ENCODE results near the gene C15orf62. TPM values are rescaled to one million over a fixed set of nuclear protein-coding genes. Genes with fewer than 3 reads are reported as not detected.

Gene C15orf62
- polyA plus RNA-seq, 1 experiment: 0.05 TPM

DNA sequence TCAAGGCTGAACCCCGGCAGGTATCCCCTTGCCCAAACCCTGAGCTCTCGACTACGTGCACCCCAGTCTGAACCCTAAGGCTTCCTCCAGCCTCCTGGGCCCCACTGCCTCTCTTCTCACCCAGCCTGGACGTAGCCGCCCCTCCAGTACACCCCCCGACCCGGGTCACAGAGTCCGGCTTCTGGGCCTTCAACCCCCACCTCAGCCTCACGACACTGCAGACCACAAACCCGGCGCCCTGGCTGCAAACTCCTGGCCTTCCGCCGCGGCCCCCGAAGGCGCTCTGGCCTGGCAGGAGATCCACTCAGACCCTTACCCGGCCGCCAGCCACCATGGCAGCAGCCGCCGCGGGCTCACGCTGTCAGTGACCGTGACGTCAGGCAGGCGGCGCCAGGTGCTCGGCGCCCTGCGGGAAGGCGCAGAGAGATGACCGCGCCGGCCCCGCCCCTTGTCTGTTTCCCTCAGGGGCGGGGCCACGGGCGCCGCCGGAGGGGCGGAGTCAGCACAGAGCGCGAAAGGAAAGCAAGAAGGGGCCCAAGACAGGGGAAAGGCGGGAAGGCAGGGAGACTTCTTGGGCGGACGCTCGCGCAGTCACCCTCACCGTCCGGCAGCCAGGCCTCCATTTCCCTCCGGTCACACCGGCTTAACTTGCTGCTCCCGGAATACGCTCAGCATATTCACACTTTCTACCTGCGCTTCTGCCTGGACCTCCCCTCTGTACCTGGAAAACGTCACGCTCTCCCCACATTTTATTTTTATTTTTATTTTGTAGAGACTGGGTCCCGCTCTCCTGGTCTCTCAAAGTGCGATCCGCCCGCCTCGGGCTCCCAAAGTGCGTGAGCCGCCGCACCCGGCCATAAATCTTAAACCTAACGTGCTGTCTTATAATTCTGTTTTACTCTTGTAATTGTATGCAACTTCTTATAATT is 14.6 kb upstream of the C15orf62 start, which contains the start of gene RMDN3:
Gene RMDN3 (minus strand): TSS at position 372 of the 929 bp plus-strand sequence. CDS start 471 bp downstream, outside the sequence.
- H3K9me3 ChIP-seq (ENCODE audit: control insufficient read depth, insufficient read depth, low read length): no peaks in the 10 kb centered on the region; the same call in 1 of the 2 replicates
- TF ChIP-seq, protein P1, sequence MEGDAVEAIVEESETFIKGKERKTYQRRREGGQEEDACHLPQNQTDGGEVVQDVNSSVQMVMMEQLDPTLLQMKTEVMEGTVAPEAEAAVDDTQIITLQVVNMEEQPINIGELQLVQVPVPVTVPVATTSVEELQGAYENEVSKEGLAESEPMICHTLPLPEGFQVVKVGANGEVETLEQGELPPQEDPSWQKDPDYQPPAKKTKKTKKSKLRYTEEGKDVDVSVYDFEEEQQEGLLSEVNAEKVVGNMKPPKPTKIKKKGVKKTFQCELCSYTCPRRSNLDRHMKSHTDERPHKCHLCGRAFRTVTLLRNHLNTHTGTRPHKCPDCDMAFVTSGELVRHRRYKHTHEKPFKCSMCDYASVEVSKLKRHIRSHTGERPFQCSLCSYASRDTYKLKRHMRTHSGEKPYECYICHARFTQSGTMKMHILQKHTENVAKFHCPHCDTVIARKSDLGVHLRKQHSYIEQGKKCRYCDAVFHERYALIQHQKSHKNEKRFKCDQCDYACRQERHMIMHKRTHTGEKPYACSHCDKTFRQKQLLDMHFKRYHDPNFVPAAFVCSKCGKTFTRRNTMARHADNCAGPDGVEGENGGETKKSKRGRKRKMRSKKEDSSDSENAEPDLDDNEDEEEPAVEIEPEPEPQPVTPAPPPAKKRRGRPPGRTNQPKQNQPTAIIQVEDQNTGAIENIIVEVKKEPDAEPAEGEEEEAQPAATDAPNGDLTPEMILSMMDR (IDR thresholded peaks at IDR 0.05; ENCODE audit: low read depth, low read length): no peak
- peak within 1 kb of the TSS; percentile 94 for H3K4me3 ChIP-seq (ENCODE audit: low read depth, low read length)
- H3K27ac ChIP-seq (ENCODE audit: low read depth, low read length): peak within 1 kb of the TSS; percentile 21
- DNase-seq (ENCODE audit: low read depth, low spot score): peak; percentile 67
- ChIA-PET CTCF (no interaction called here), POLR2A (no interaction called here)
- H3K27me3 ChIP-seq (ENCODE audit: control insufficient read depth, insufficient read depth, low read length): no peaks in the 10 kb centered on the region

DNA sequence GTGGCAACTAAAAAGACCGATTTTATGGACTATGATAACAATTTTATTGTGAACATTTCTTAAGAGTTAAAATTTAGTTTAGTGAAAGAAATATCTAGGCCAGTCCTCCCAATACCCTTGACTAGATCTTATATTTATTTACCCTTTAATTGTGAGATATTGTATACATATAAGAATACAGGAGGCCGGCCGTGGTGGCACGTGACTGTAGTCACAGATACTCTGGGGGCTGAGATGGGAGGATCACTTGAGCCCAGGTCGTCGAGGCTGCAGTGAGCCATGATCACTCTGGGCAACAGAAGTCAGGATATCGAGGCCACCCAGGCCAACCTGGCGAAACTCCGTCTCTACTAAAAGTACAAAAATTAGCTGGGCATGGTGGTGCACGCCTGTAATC is 14.0 kb upstream of the C15orf62 start:
- POLR2A ChIA-PET: no interaction called here
- H3K27ac ChIP-seq (ENCODE audit: low read depth, low read length): no peak overlapping the region
- H3K4me3 ChIP-seq (ENCODE audit: low read depth, low read length): no peak overlapping the region

DNA sequence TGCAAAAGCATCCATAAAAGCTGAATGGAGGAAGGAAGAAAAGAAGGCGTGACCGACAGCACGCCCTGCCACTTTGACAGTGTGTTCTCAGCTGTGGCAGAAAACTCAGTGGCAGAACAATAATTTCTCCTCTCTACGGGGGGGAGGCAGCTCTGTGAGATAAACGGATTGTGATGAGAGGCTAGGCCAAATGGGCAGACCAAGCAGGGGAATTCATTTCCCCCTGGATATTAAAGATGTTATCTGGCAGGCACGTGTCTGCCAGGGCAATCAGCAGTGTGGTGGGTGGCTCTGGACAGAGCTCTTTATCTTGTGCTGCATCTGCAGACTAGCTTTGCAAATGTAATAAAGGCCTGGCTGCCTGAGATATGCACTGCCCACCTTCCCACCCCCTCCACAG is 12.8 kb upstream of the C15orf62 start:
- CTCF ChIA-PET: interaction anchor here (0.6 to 1.0 kb wide), 2 partner anchors 101 to 135 kb away, joined by 3 to 4 read pairs; no protein-coding TSS in a partner anchor

More for the DNA sequence above, 14.0 kb upstream of the C15orf62 start:
- TF ChIP-seq, protein P1 (IDR thresholded peaks at IDR 0.05; ENCODE audit: low read depth, low read length): no peak
- CTCF ChIA-PET: no interaction called here
- Histone ChIP-seq H3K9me3 (ENCODE audit: control insufficient read depth, insufficient read depth, low read length) (no peaks in the 10 kb centered on the region; the same call in 1 of the 2 replicates), H3K27me3 (ENCODE audit: control insufficient read depth, insufficient read depth, low read length) (peaks cover 1% of the 10 kb centered on the region)
- no peak for DNase-seq (ENCODE audit: low read depth, low spot score)

DNA sequence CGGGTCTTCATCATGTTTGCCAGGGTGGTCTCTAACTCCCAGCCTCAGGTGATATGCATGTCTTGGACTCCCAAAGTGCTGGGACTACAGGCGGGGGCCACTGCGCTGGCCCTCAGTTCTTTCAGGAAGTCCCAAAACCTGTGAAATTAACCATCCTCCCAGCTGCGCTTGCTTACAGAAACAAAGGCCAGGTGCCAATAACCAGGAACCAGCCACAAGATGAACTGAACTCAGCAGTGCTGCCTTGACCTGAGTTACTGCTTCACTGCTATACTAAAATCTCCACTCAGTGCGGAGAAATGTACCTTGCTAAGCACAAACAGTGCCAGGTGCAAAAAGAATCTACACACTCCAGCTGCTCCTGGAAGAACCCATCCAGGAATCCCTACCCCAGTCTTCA is 9.8 kb upstream of the C15orf62 start:
- Histone ChIP-seq H3K27ac (ENCODE audit: low read depth, low read length) (no peak overlapping the region), H3K4me3 (ENCODE audit: low read depth, low read length) (no peak overlapping the region), H3K9me3 (ENCODE audit: control insufficient read depth, insufficient read depth, low read length) (no peaks in the 10 kb centered on the region; the same call in 1 of the 2 replicates), H3K27me3 (ENCODE audit: control insufficient read depth, insufficient read depth, low read length) (peaks cover 4% of the 10 kb centered on the region)
- ChIA-PET CTCF (no interaction called here), POLR2A (no interaction called here)
- TF ChIP-seq, protein P1 (IDR thresholded peaks at IDR 0.05; ENCODE audit: low read depth, low read length): no peak
- DNase-seq (ENCODE audit: low read depth, low spot score): no peak

More for the DNA sequence above, 12.8 kb upstream of the C15orf62 start:
- no peak overlapping the region for H3K27ac ChIP-seq (ENCODE audit: low read depth, low read length)
- TF ChIP-seq, protein P1 (IDR thresholded peaks at IDR 0.05; ENCODE audit: low read depth, low read length): no peak
- no peak overlapping the region for H3K4me3 ChIP-seq (ENCODE audit: low read depth, low read length)
- peaks cover 4% of the 10 kb centered on the region for H3K27me3 ChIP-seq (ENCODE audit: control insufficient read depth, insufficient read depth, low read length)
- no peak for DNase-seq (ENCODE audit: low read depth, low spot score)
- no peaks in the 10 kb centered on the region; the same call in 1 of the 2 replicates for H3K9me3 ChIP-seq (ENCODE audit: control insufficient read depth, insufficient read depth, low read length)
- POLR2A ChIA-PET: no interaction called here

Data from AG04450 (cell line).